Measurements from ENCODE around the gene TBC1D2B. TPM values are rescaled to one million over a fixed set of nuclear protein-coding genes. Genes with fewer than 3 reads are reported as not detected.
"Not testable (repeated sequence)": the region's sequence is repeated elsewhere in the genome, so short reads cannot be mapped to it uniquely, and the experiment has no call there.

TBC1D2B gene
- total RNA-seq, 2 donors from 2014 or later: 35.6 to 42.3 TPM

DNA sequence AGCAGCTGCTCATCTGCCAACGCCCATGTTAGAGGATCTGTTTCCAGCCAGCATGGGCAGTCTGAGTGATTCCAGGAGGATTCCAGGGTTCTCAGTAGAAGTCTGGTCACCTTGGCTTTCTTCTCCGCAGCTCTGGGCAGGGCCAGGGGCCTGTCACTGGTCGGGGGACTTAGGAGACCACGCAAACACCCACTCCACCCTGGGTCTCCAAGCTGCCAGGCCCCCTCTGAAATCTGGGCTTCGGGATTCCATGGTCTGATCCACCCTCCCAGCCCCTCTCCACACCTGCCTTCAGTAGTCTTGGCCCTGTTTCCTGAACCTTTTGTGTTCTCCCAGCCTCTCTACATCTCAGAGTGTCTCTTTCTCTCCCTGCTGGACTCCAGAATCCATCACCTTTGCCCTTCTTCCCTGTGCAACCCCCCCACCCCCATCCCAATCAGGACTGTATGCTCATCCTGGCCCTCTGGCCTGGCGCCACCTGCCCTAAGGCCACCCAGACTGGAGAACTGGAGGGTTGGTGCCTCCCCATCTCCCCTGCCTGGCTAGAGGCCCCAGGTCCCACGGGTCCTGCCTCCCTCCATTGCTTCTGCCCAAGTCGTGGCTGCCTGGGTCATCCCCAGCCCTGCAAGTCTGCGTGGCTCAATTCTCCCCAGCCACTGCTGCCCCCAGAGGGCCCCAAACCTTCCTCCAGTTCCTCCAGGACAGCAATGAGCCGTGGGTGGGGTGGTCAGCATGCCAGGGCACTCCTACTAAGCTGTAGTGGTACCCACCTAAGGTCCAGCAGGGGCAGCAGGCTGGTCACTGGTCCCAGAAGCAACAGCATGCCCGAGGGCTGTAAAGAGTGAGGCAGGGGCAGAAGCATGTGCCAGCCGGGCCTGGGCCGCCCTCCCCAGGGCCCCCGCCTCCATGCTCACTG is 102.8 kb downstream of the TBC1D2B start:
- Histone ChIP-seq H3K27me3 (no peaks in the 10 kb centered on the region), H3K27ac (no peak overlapping the region), H3K36me3 (replicated peaks in 1 of 2; ENCODE audit: insufficient read depth in 1 of 2, low read depth in 2 of 2) (no peaks in the 10 kb centered on the region), H3K4me1 (peaks cover 6% of the 10 kb centered on the region), H3K9me3 (no peaks in the 10 kb centered on the region), H3K4me3 (no peak overlapping the region)
- DNase-seq: no peak
- intact Hi-C loops (cut with DNase I): no loop called here
- ATAC-seq: no peak
- 82 to 96% methylated on average over 10 to 13 of the region's 14 CpGs for WGBS, 2 donors
- TF ChIP-seq POLR2A (IDR thresholded peaks at IDR 0.05): no peak
- TF ChIP-seq, protein P1, sequence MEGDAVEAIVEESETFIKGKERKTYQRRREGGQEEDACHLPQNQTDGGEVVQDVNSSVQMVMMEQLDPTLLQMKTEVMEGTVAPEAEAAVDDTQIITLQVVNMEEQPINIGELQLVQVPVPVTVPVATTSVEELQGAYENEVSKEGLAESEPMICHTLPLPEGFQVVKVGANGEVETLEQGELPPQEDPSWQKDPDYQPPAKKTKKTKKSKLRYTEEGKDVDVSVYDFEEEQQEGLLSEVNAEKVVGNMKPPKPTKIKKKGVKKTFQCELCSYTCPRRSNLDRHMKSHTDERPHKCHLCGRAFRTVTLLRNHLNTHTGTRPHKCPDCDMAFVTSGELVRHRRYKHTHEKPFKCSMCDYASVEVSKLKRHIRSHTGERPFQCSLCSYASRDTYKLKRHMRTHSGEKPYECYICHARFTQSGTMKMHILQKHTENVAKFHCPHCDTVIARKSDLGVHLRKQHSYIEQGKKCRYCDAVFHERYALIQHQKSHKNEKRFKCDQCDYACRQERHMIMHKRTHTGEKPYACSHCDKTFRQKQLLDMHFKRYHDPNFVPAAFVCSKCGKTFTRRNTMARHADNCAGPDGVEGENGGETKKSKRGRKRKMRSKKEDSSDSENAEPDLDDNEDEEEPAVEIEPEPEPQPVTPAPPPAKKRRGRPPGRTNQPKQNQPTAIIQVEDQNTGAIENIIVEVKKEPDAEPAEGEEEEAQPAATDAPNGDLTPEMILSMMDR (IDR thresholded peaks at IDR 0.05): no peak

DNA sequence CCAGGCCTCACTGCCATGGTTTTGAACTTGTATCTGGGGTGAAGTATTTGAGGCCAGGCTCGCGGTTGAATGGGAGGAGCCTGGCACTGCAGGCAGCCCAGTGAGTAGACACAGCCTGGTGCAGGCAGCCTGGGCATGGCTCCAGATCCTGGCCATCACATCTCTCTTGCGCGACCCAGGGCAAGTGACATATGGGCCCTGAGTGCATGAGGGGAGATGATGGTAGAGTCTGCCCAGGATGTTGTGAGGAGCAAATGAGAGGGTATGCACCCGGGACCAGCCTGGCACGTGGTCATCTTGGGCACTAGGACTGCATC is 103.5 kb downstream of the TBC1D2B start:
- TF ChIP-seq, protein P1 (IDR thresholded peaks at IDR 0.05): no peak
- TF ChIP-seq POLR2A (IDR thresholded peaks at IDR 0.05): no peak
- H3K27ac ChIP-seq: no peak overlapping the region
- peaks cover 6% of the 10 kb centered on the region for H3K4me1 ChIP-seq
- intact Hi-C loops (cut with DNase I): no loop called here
- no peaks in the 10 kb centered on the region for H3K36me3 ChIP-seq (replicated peaks in 1 of 2; ENCODE audit: insufficient read depth in 1 of 2, low read depth in 2 of 2)
- DNase-seq (peak in 3 of 4 donors; percentile 51 to 75 (median 59)), ATAC-seq (peak; percentile 46)
- no peak overlapping the region for H3K4me3 ChIP-seq
- H3K9me3 ChIP-seq: no peaks in the 10 kb centered on the region
- 0 to 23% methylated on average over 4 to 6 of the region's 6 CpGs for WGBS, 2 donors
- no peaks in the 10 kb centered on the region for H3K27me3 ChIP-seq

DNA sequence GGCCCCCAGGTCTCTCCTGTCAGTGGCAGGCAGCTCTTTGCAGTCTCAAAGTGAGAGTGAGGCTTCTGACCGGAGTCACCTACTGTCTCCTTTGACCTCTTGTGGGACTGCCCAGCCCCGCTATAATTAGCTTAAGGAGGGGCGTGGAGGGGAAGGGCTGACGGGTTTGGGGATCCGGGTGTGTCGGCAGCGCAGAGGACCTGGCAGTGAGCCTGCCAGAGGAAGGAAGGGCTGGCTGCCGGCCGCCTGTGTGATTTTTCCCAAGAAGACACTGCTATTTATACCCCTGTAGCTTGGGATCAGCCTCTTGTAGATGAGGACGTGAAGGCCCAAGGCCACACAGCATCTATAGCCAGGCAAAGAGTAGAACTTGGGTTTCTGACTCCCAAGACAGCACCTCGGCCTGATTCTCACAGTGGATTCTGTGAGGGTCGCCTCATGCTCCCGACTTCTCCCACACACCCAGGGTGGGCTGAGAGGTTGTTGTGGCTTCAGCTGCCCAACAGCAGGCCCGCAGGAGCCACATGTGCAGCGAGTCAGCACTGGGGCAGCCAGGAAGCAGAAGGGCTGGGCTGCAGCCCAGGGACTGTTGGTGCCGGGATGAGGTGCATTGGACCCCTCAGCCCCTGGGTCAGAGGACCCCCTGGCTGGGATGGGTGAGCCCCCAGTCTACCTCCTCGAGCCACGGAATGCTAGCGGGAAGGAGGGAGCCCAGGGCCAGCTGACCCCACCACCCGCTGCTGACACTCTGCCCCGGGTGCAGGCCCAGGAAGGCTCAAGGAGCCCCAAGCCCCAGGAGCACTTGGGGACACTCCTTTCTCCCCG is 104.0 kb downstream of the TBC1D2B start:
- H3K9me3 ChIP-seq; H3K4me1 ChIP-seq; intact Hi-C loops (cut with DNase I); H3K36me3 ChIP-seq (replicated peaks in 1 of 2; ENCODE audit: insufficient read depth in 1 of 2, low read depth in 2 of 2); ATAC-seq; H3K27ac ChIP-seq; DNase-seq; H3K4me3 ChIP-seq; H3K27me3 ChIP-seq: not testable (repeated sequence)
- WGBS, 2 donors: 80% methylated on average over 7 of the region's 22 CpGs; no CpG with 5 or more reads in 1 of the 2 donors

DNA sequence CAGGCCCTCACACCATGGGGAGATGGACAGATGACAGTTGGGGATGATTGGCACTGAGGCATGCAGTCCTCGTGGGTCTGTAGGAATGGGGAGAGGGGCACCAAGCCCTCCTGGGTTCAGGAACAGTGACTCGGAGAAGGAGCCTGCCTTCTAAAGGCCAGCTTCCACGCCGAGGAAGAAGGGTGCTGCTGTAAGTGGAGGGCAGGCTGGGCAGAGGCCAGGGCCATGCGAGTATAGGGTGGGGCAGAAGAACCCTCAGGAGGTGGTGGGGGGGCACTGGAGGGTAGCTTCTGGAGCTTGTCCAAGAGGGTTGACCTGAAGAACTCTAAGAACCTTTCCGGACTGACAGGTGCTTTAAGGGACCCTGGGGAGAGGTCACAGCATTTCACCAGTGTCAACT is 104.8 kb downstream of the TBC1D2B start:
- H3K4me1 ChIP-seq; H3K4me3 ChIP-seq; intact Hi-C loops (cut with DNase I); ATAC-seq; DNase-seq; H3K9me3 ChIP-seq; H3K27ac ChIP-seq; H3K27me3 ChIP-seq; H3K36me3 ChIP-seq (replicated peaks in 1 of 2; ENCODE audit: insufficient read depth in 1 of 2, low read depth in 2 of 2): not testable (repeated sequence)
- 82 to 96% methylated on average over 4 to 5 of the region's 6 CpGs for WGBS, 2 donors

DNA sequence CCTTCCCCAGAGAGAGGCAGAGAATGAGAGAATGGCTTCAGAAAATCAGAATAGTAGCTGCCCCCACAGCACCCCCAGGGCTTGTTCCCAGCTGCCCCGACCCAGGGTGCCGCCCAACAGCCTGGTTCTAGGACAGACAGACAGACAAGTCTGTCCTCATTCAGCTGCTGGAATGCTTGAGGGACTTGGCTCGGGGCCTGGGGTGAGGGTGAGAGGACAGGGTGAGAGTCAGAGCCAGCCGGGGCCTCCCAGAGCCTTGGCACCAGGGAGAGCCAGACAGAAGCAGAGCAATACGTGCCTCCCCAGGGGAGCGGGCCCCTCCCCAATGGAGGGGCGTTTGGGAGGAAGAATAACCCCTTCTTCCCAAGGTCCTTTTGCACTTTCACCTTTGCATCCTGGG is 105.6 kb downstream of the TBC1D2B start:
- WGBS, 2 donors: 66 to 68% methylated on average over 4 to 7 of the region's 7 CpGs
- H3K4me3 ChIP-seq; ATAC-seq; DNase-seq; H3K27me3 ChIP-seq; H3K9me3 ChIP-seq; H3K4me1 ChIP-seq; H3K27ac ChIP-seq; intact Hi-C loops (cut with DNase I); H3K36me3 ChIP-seq (replicated peaks in 1 of 2; ENCODE audit: insufficient read depth in 1 of 2, low read depth in 2 of 2): not testable (repeated sequence)

DNA sequence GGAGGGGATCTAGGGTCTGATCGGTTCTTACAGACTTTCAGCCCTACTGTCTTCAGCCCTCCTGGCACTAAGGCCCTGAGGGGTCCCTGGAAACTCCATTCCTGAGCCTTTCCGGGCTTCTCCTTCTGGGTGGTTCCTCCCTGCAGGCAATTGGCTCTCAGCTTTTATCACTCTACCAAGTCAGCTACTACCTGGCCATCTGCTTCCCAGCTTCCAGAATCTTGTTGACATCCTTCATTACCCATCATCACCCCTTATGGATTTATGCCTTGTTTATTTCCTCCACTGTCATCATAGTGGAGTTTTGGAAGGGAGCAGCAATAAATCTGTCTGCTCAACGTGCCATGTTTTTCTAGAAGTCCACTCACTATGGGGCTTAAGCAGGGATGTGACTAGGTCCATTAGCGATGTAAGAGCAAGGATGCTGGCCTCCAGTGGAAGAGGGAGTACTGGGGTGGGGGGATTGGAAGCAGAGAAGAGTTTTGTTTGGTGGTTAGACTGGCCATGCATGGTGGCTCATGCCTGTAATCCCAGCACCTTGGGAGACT is 106.6 kb downstream of the TBC1D2B start:
- ATAC-seq; H3K36me3 ChIP-seq (replicated peaks in 1 of 2; ENCODE audit: insufficient read depth in 1 of 2, low read depth in 2 of 2); H3K9me3 ChIP-seq; H3K27ac ChIP-seq; DNase-seq; H3K4me3 ChIP-seq; intact Hi-C loops (cut with DNase I); H3K27me3 ChIP-seq; H3K4me1 ChIP-seq: not testable (repeated sequence)
- WGBS, 2 donors: 75 to 89% methylated on average over 2 to 3 of the region's 4 CpGs

Measured in body of pancreas (tissue), 4 donors.